ENCODE results near the gene RECQL. TPM values are rescaled to one million over a fixed set of nuclear protein-coding genes. Genes with fewer than 3 reads are reported as not detected.
"Not testable (repeated sequence)": the region's sequence is repeated elsewhere in the genome, so short reads cannot be mapped to it uniquely, and the experiment has no call there.

RECQL gene
- total and polyA plus RNA-seq, 2 donors, result 31.1 to 63.9 TPM

DNA sequence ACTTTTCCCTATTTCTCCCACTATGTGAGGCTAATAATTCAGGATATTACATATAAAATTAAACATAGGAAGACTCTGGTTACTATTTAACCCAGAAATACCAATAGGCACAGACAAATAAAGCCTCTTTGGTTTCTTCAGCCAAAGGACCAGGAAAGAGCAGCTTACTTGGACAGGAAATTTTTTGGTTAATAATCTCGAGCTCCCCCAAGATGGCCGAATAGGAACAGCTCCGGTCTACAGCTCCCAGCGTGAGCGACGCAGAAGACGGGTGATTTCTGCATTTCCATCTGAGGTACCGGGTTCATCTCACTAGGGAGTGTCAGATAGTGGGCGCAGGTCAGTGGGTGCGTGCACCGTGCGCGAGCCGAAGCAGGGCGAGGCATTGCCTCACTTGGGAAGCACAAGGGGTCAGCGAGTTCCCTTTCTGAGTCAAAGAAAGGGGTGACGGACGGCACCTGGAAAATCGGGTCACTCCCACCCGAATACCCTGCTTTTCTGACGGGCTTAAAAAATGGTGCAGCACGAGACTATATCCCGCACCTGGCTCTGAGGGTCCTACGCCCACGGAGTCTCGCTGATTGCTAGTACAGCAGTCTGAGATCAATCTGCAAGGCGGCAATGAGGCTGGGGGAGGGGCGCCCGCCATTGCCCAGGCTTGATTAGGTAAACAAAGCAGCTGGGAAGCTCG lies 82.3 kb downstream of the RECQL start:
- not testable (repeated sequence) for DNase-seq (ENCODE audit: low read depth in 6 of 9, low spot score in 9 of 9); H3K27ac ChIP-seq (ENCODE audit: low read depth in 1 of 2, low read length in 1 of 2); H3K4me3 ChIP-seq (ENCODE audit: low read length in 2 of 2); H3K4me1 ChIP-seq (ENCODE audit: control insufficient read depth in 2 of 2, insufficient read depth in 2 of 2, low read length in 2 of 2); H3K9me3 ChIP-seq (ENCODE audit: control insufficient read depth in 2 of 2, insufficient read depth in 1 of 2, low read length in 1 of 2); H3K36me3 ChIP-seq (ENCODE audit: control insufficient read depth in 2 of 2, insufficient read depth in 2 of 2, low read length in 1 of 2); H3K27me3 ChIP-seq (ENCODE audit: control insufficient read depth in 2 of 2, insufficient read depth in 1 of 2, low read length in 1 of 2)
- WGBS, result 92% methylated on average over 30 of the region's 30 CpGs

Other genes starting within 250 kb of the RECQL start
- gene SLCO1A2, start 166.7 kb downstream of the RECQL start, total RNA-seq, result 0.33 TPM
- gene SLCO1A2, start 166.7 kb downstream of the RECQL start, polyA plus RNA-seq, result 0.07 TPM
- 0.14 TPM for gene IAPP, start 128.7 kb downstream of the RECQL start, total RNA-seq
- 0.16 TPM for gene IAPP, start 128.7 kb downstream of the RECQL start, polyA plus RNA-seq
- gene PYROXD1, start 64.0 kb downstream of the RECQL start, total RNA-seq, result 8.8 TPM
- 21.7 TPM for gene PYROXD1, start 64.0 kb downstream of the RECQL start, polyA plus RNA-seq
- 24.0 TPM for gene GOLT1B, start 154 bp upstream of the RECQL start, total RNA-seq
- gene GOLT1B, start 154 bp upstream of the RECQL start, polyA plus RNA-seq, result 25.0 TPM
- 10.7 TPM for gene SPX, start 24.7 kb upstream of the RECQL start, total RNA-seq
- gene SPX, start 24.7 kb upstream of the RECQL start, polyA plus RNA-seq, result 4.1 TPM
- gene GYS2, start 103.2 kb upstream of the RECQL start, total RNA-seq, result not detected
- gene GYS2, start 103.2 kb upstream of the RECQL start, polyA plus RNA-seq, result 0.14 TPM
- 847 TPM for gene LDHB, start 156.2 kb upstream of the RECQL start, total RNA-seq
- gene LDHB, start 156.2 kb upstream of the RECQL start, polyA plus RNA-seq, result 325 TPM